CD4-positive, alpha-beta memory T cell (primary cell): ENCODE data around the gene MICAL3. TPM values are rescaled to one million over a fixed set of nuclear protein-coding genes. Genes with fewer than 3 reads are reported as not detected.

Experiments
- CTCF ChIA-PET: fragments of 350-600 bp; sonication (Branson Sonifier 250); formaldehyde crosslinking; loops from one replicate; lab custom pipeline; 2021; ENCODE audit warnings: inconsistent platforms; ENCODE audit not compliant: partially characterized antibody; lab: Charles Lee
- POLR2A ChIA-PET: fragments of 350-600 bp; sonication (Branson Sonifier 250); formaldehyde crosslinking; loops from one replicate; lab custom pipeline; 2021; ENCODE audit not compliant: partially characterized antibody; lab: Charles Lee
- DNase-seq, 5 donors: peaks; one replicate each; pipeline versions ENCODE4 v3.0.0 to v3.0.0-alpha.2; 2020 to 2022; ENCODE audit warnings: mixed read lengths in 1 of 5
- H3K27ac ChIP-seq: one replicate; pipeline ENCODE4 v1.7.0; 2013; ENCODE audit warnings: low read depth, low read length
- H3K27me3 ChIP-seq: 2 replicates; pipeline ENCODE4 v1.7.0; 2013; ENCODE audit warnings: mild to moderate bottlenecking, low read length, moderate library complexity; ENCODE audit not compliant: insufficient read depth
- H3K36me3 ChIP-seq: 2 replicates; pipeline ENCODE4 v1.7.0; 2013; ENCODE audit warnings: mild to moderate bottlenecking, low read length, moderate library complexity; ENCODE audit not compliant: insufficient read depth
- H3K4me1 ChIP-seq: 2 replicates; pipeline ENCODE4 v1.7.0; 2013; ENCODE audit warnings: mild to moderate bottlenecking, low read length, moderate library complexity; ENCODE audit not compliant: insufficient read depth
- H3K4me3 ChIP-seq, 2 donors: one replicate each; pipeline ENCODE4 v1.7.0; 2013; ENCODE audit warnings: low read length in 2 of 2, mild to moderate bottlenecking in 1 of 2
- H3K9me3 ChIP-seq, 2 donors: one replicate each; pipeline ENCODE4 v1.7.0; 2013; ENCODE audit warnings: low read length in 2 of 2, control low read depth in 1 of 2; ENCODE audit not compliant: control insufficient read depth in 1 of 2
- H3K27ac Mint-ChIP-seq, 7 donors: one replicate each; pipeline ENCODE4 v1.8.0; 2020 to 2021; ENCODE audit warnings: mixed read lengths in 7 of 7, mild to moderate bottlenecking in 6 of 7, inconsistent platforms in 3 of 7, moderate library complexity in 3 of 7
- H3K27me3 Mint-ChIP-seq, 2 donors: one replicate each; pipeline ENCODE4 v1.8.0; 2020 to 2021; ENCODE audit warnings: mixed read lengths in 2 of 2
- H3K36me3 Mint-ChIP-seq, 2 donors: one replicate each; pipeline ENCODE4 v1.8.0; 2020 to 2021; ENCODE audit warnings: mixed read lengths in 2 of 2, inconsistent platforms in 1 of 2, mild to moderate bottlenecking in 1 of 2
- H3K4me1 Mint-ChIP-seq, 4 donors: one replicate each; pipeline ENCODE4 v1.8.0; 2020 to 2021; ENCODE audit warnings: mixed read lengths in 4 of 4, mild to moderate bottlenecking in 1 of 4
- H3K4me3 Mint-ChIP-seq, 8 donors: one replicate each; pipeline ENCODE4 v1.8.0; 2020 to 2021; ENCODE audit warnings: mixed read lengths in 8 of 8, mild to moderate bottlenecking in 7 of 8, moderate library complexity in 6 of 8, inconsistent platforms in 3 of 8
- H3K9me3 Mint-ChIP-seq, 8 donors: one replicate each; pipeline ENCODE4 v1.8.0; 2020 to 2021; ENCODE audit warnings: mixed read lengths in 8 of 8, mild to moderate bottlenecking in 5 of 8, inconsistent platforms in 3 of 8, moderate library complexity in 1 of 8
- intact Hi-C: fragments of 100-400 bp; cut with micrococcal nuclease; formaldehyde crosslinking; loops from one replicate; pipeline ENCODE4 v1.15.1; 2023
- polyA plus RNA-seq, 2 donors: library from polyadenylated mRNA; unstranded; fragments of 300-500 nt; fragmentation: Illumina TruSeq; gene quantifications; one replicate each; pipeline ENCODE4 v1.2.3, GENCODE V29; 2021
- total RNA-seq, 2 experiments: library from RNA; stranded (reverse); gene quantifications; one replicate each; pipeline ENCODE4 v1.2.3, GENCODE V29; 2021

Gene MICAL3
- total and polyA plus RNA-seq, 4 experiments from 2014 or later, result 0.97 to 28.9 (median 14.4) TPM

- intact Hi-C loops, result no loop called here
- peaks cover 5% of the 10 kb centered on the region for H3K36me3 ChIP-seq
- H3K4me1 ChIP-seq, result peaks cover 5% of the 10 kb centered on the region
- peaks cover 3 to 10% of the 10 kb centered on the region in 2 donors for H3K36me3 Mint-ChIP-seq
- no peaks in the 10 kb centered on the region for H3K9me3 ChIP-seq
- DNase-seq, result no peak
- H3K27me3 Mint-ChIP-seq, result no peaks in the 10 kb centered on the region
- CTCF ChIA-PET, result no interaction called here
- H3K9me3 Mint-ChIP-seq, result no peaks in the 10 kb centered on the region
- H3K27ac ChIP-seq, result no peak overlapping the region
- H3K4me1 Mint-ChIP-seq, result peaks cover 0 to 24% (median 0%) of the 10 kb centered on the region in 4 donors
- no peak overlapping the region for H3K4me3 Mint-ChIP-seq
- H3K4me3 ChIP-seq, result no peak overlapping the region
- peak overlapping the region in 1 of 7 donors; percentile 28 for H3K27ac Mint-ChIP-seq
- H3K27me3 ChIP-seq, result no peaks in the 10 kb centered on the region
- POLR2A ChIA-PET, result no interaction called here
Measured at GRCh38 chr22:17972385-17973191, 51.8 kb downstream of the MICAL3 start.

- Histone ChIP-seq H3K9me3 (no peaks in the 10 kb centered on the region), H3K36me3 (peaks cover 5% of the 10 kb centered on the region), H3K27ac (no peak overlapping the region), H3K4me1 (peaks cover 5% of the 10 kb centered on the region), H3K27me3 (no peaks in the 10 kb centered on the region), H3K4me3 (no peak overlapping the region)
- DNase-seq, result no peak
- H3K36me3 Mint-ChIP-seq, result peaks cover 3 to 10% of the 10 kb centered on the region in 2 donors
- H3K4me3 Mint-ChIP-seq, result no peak overlapping the region
- CTCF ChIA-PET, result no interaction called here
- peak overlapping the region in 2 of 7 donors; percentile 34 to 76 for H3K27ac Mint-ChIP-seq
- no peaks in the 10 kb centered on the region for H3K27me3 Mint-ChIP-seq
- H3K4me1 Mint-ChIP-seq, result peaks cover 0 to 26% (median 2%) of the 10 kb centered on the region in 4 donors
- no peaks in the 10 kb centered on the region for H3K9me3 Mint-ChIP-seq
- intact Hi-C loops, result no loop called here
- POLR2A ChIA-PET, result no interaction called here
Measured at GRCh38 chr22:17971711-17972110, 52.6 kb downstream of the MICAL3 start.

GRCh38 chr22:17970201-17970708 is 54.1 kb downstream of the MICAL3 start:
- H3K4me3 Mint-ChIP-seq, result no peak overlapping the region
- Histone ChIP-seq H3K4me1 (peaks cover 8% of the 10 kb centered on the region), H3K27me3 (no peaks in the 10 kb centered on the region), H3K27ac (no peak overlapping the region), H3K9me3 (no peaks in the 10 kb centered on the region), H3K36me3 (peaks cover 5% of the 10 kb centered on the region), H3K4me3 (no peak overlapping the region)
- ChIA-PET POLR2A (no interaction called here), CTCF (no interaction called here)
- intact Hi-C loops, result no loop called here
- no peak overlapping the region for H3K27ac Mint-ChIP-seq
- H3K36me3 Mint-ChIP-seq, result peaks cover 3 to 8% of the 10 kb centered on the region in 2 donors
- no peaks in the 10 kb centered on the region for H3K9me3 Mint-ChIP-seq
- peaks cover 9 to 33% (median 11%) of the 10 kb centered on the region in 4 donors for H3K4me1 Mint-ChIP-seq
- DNase-seq, result no peak
- no peaks in the 10 kb centered on the region for H3K27me3 Mint-ChIP-seq

GRCh38 chr22:17969701-17970113 is 54.7 kb downstream of the MICAL3 start:
- no peak overlapping the region for H3K4me3 Mint-ChIP-seq
- no peak overlapping the region for H3K27ac ChIP-seq
- H3K27ac Mint-ChIP-seq, result peak overlapping the region in 2 of 7 donors; percentile 4 to 35

GRCh38 chr22:17968126-17968525 is 56.2 kb downstream of the MICAL3 start:
- intact Hi-C loops, result no loop called here
- peaks cover 1% of the 10 kb centered on the region for H3K36me3 ChIP-seq
- H3K4me3 ChIP-seq, result no peak overlapping the region
- no peak for DNase-seq
- CTCF ChIA-PET, result no interaction called here
- H3K4me1 ChIP-seq, result peaks cover 3% of the 10 kb centered on the region
- H3K9me3 ChIP-seq, result no peaks in the 10 kb centered on the region
- H3K27ac ChIP-seq, result no peak overlapping the region
- Mint-ChIP-seq H3K9me3 (no peaks in the 10 kb centered on the region), H3K27ac (no peak overlapping the region), H3K4me1 (peaks cover 9 to 35% (median 11%) of the 10 kb centered on the region in 4 donors), H3K4me3 (no peak overlapping the region), H3K27me3 (no peaks in the 10 kb centered on the region), H3K36me3 (peaks cover 3 to 7% of the 10 kb centered on the region in 2 donors)
- H3K27me3 ChIP-seq, result no peaks in the 10 kb centered on the region
- POLR2A ChIA-PET, result no interaction called here

More at GRCh38 chr22:17969701-17970113, 54.7 kb downstream of the MICAL3 start:
- Histone ChIP-seq H3K27me3 (no peaks in the 10 kb centered on the region), H3K4me3 (no peak overlapping the region), H3K4me1 (peaks cover 4% of the 10 kb centered on the region), H3K36me3 (peaks cover 5% of the 10 kb centered on the region), H3K9me3 (no peaks in the 10 kb centered on the region)
- Mint-ChIP-seq H3K36me3 (peaks cover 3 to 8% of the 10 kb centered on the region in 2 donors), H3K9me3 (no peaks in the 10 kb centered on the region), H3K27me3 (no peaks in the 10 kb centered on the region), H3K4me1 (peaks cover 9 to 28% (median 11%) of the 10 kb centered on the region in 4 donors)
- DNase-seq, result no peak
- CTCF ChIA-PET, result no interaction called here
- POLR2A ChIA-PET, result interaction anchor here (0.6 kb wide), 1 partner anchor 24 kb away, joined by 3 read pairs; no protein-coding TSS in a partner anchor
- intact Hi-C loops, result no loop called here

- no peaks in the 10 kb centered on the region for H3K36me3 ChIP-seq
- Mint-ChIP-seq H3K4me3 (no peak overlapping the region), H3K27ac (peak overlapping the region in 1 of 7 donors; percentile 53), H3K36me3 (peaks cover 4 to 8% of the 10 kb centered on the region in 2 donors), H3K4me1 (peaks cover 11 to 36% (median 16%) of the 10 kb centered on the region in 4 donors), H3K27me3 (no peaks in the 10 kb centered on the region), H3K9me3 (no peaks in the 10 kb centered on the region)
- H3K4me3 ChIP-seq, result no peak overlapping the region
- no peak for DNase-seq
- intact Hi-C loops, result no loop called here
- CTCF ChIA-PET, result no interaction called here
- peaks cover 3% of the 10 kb centered on the region for H3K4me1 ChIP-seq
- POLR2A ChIA-PET, result no interaction called here
- H3K27ac ChIP-seq, result no peak overlapping the region
- H3K9me3 ChIP-seq, result no peaks in the 10 kb centered on the region
- H3K27me3 ChIP-seq, result no peaks in the 10 kb centered on the region
Measured at GRCh38 chr22:17966403-17966717, 58.0 kb downstream of the MICAL3 start.

- Mint-ChIP-seq H3K4me1 (peaks cover 11 to 34% (median 16%) of the 10 kb centered on the region in 4 donors), H3K27ac (peak overlapping the region in 2 of 7 donors; percentile 39 to 53), H3K27me3 (no peaks in the 10 kb centered on the region), H3K36me3 (peaks cover 2 to 8% of the 10 kb centered on the region in 2 donors), H3K4me3 (no peak overlapping the region), H3K9me3 (no peaks in the 10 kb centered on the region)
- H3K27me3 ChIP-seq, result no peaks in the 10 kb centered on the region
- no peak overlapping the region for H3K4me3 ChIP-seq
- H3K27ac ChIP-seq, result no peak overlapping the region
- H3K36me3 ChIP-seq, result no peaks in the 10 kb centered on the region
- peaks cover 3% of the 10 kb centered on the region for H3K4me1 ChIP-seq
- no peaks in the 10 kb centered on the region for H3K9me3 ChIP-seq
- POLR2A ChIA-PET, result no interaction called here
- CTCF ChIA-PET, result interaction anchor here (1.4 kb wide), 1 partner anchor 61 kb away, joined by 3 read pairs; no protein-coding TSS in a partner anchor
- no peak for DNase-seq
- intact Hi-C loops, result no loop called here
Measured at GRCh38 chr22:17965538-17966402, 58.6 kb downstream of the MICAL3 start.
